MCF 10A (cell line): ENCODE results near the gene NRG3. TPM values are rescaled to one million over a fixed set of nuclear protein-coding genes. Genes with fewer than 3 reads are reported as not detected.

Experiments
- BruUV-seq: library from RNA; stranded (reverse); fragments of 400-500 nt; replicated peaks from 2 replicates; lab custom pipeline; 2021; lab: Mats Ljungman, UMichigan
- CTCF ChIA-PET: fragments of 300-600 bp; sonication (Branson Sonifier 250); formaldehyde crosslinking; extraction: SDS; loops from one replicate; lab custom pipeline; 2021; ENCODE audit warnings: antibody characterized with exemption, inconsistent platforms; lab: Yijun Ruan, JAX
- POLR2A ChIA-PET: fragments of 300-600, 350-650 bp; sonication (Branson Sonifier 250); formaldehyde crosslinking; extraction: SDS; loops from one replicate; lab custom pipeline; 2020; ENCODE audit warnings: antibody characterized with exemption, inconsistent platforms; lab: Yijun Ruan, JAX
- DNase-seq: peaks from one replicate; pipeline ENCODE4 v3.0.0-alpha.2; 2018; ENCODE audit not compliant: unreplicated experiment
- H3K27ac Mint-ChIP-seq: one replicate; pipeline ENCODE4 v1.8.0; 2022; ENCODE audit warnings: mild to moderate bottlenecking, low read depth, mixed read lengths; ENCODE audit not compliant: unreplicated experiment
- H3K27me3 Mint-ChIP-seq: one replicate; pipeline ENCODE4 v1.8.0; 2022; ENCODE audit warnings: mixed read lengths; ENCODE audit not compliant: insufficient read depth, unreplicated experiment
- H3K36me3 Mint-ChIP-seq: one replicate; pipeline ENCODE4 v1.8.0; 2022; ENCODE audit warnings: mild to moderate bottlenecking, moderate library complexity, mixed read lengths; ENCODE audit not compliant: insufficient read depth, unreplicated experiment
- H3K4me1 Mint-ChIP-seq: one replicate; pipeline ENCODE4 v1.8.0; 2022; ENCODE audit warnings: mixed read lengths; ENCODE audit not compliant: insufficient read depth, unreplicated experiment
- H3K4me3 Mint-ChIP-seq: one replicate; pipeline ENCODE4 v1.8.0; 2022; ENCODE audit warnings: mild to moderate bottlenecking, moderate library complexity, mixed read lengths; ENCODE audit not compliant: unreplicated experiment
- H3K9me3 Mint-ChIP-seq: one replicate; pipeline ENCODE4 v1.8.0; 2022; ENCODE audit warnings: mixed read lengths; ENCODE audit not compliant: unreplicated experiment
- intact Hi-C: fragments of 100-400 bp; cut with micrococcal nuclease; formaldehyde crosslinking; loops from 2 replicates; pipeline ENCODE4 v1.14.1; 2022
- total RNA-seq: library from RNA; stranded (reverse); gene quantifications from 2 replicates; pipeline ENCODE4 v1.2.3, GENCODE V29; 2022
- TF ChIP-seq, protein P1 (sequence below): fragments of 200-600 bp; IDR thresholded peaks from one replicate; pipeline ENCODE4 v1.8.0; 2022; ENCODE audit warnings: antibody characterized with exemption, mild to moderate bottlenecking; ENCODE audit not compliant: unreplicated experiment

NRG3 gene
- total RNA-seq, 1 experiment from 2014 or later, result not detected

DNA sequence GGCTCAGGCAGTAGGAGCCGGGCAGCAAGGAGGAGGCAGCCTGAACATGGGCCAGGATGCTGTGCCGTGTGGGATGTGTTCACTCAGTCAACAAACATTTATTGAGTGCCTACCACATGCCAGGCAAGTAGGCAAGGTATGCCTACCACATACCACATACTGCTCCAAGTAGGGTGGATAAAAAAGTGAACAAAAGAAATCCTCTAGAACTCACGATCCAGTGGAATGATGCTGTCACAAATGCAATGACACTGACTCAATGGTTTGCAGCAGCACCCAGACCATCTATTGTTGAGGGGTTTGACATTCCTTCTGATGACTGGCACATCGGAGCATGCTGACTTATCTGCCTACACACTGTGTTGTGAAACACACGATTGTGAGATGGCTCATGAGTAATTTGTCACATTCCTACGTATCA lies 413.5 kb downstream of the NRG3 start:
- Mint-ChIP-seq H3K27ac (no peak overlapping the region), H3K9me3 (no peaks in the 10 kb centered on the region), H3K4me1 (peaks cover 14% of the 10 kb centered on the region), H3K36me3 (no peaks in the 10 kb centered on the region), H3K27me3 (no peaks in the 10 kb centered on the region), H3K4me3 (no peak overlapping the region)
- DNase-seq, result peak; percentile 81
- BruUV-seq, result no TSS peak
- POLR2A ChIA-PET, result no interaction called here
- TF ChIP-seq, protein P1, sequence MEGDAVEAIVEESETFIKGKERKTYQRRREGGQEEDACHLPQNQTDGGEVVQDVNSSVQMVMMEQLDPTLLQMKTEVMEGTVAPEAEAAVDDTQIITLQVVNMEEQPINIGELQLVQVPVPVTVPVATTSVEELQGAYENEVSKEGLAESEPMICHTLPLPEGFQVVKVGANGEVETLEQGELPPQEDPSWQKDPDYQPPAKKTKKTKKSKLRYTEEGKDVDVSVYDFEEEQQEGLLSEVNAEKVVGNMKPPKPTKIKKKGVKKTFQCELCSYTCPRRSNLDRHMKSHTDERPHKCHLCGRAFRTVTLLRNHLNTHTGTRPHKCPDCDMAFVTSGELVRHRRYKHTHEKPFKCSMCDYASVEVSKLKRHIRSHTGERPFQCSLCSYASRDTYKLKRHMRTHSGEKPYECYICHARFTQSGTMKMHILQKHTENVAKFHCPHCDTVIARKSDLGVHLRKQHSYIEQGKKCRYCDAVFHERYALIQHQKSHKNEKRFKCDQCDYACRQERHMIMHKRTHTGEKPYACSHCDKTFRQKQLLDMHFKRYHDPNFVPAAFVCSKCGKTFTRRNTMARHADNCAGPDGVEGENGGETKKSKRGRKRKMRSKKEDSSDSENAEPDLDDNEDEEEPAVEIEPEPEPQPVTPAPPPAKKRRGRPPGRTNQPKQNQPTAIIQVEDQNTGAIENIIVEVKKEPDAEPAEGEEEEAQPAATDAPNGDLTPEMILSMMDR, result no peak
- intact Hi-C loops, result loop anchor here (2.0 kb wide), 1 partner anchor 22 kb away; no protein-coding TSS in a partner anchor
- CTCF ChIA-PET, result interaction anchor here (0.7 kb wide), 1 partner anchor 1736 kb away, joined by 3 read pairs; no protein-coding TSS in a partner anchor

DNA sequence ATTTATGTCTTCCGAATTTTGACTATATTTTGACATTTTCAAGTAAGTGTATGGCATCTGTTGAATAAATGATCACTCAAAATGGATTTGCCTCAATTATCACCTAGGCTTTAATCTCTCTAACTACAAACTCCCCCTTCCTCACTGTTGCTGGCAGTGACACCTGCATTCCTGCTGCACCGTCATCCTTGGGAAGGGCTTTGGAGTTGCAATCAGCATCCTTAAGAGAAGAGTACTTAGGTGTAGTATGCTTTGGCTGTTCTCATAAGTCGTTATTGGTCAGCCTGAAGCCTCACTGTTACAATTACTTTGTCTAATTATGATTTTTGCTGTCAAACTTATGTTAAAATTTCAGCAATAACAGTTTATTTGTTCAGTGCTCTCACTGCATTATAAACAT lies 415.0 kb downstream of the NRG3 start:
- BruUV-seq, result no TSS peak
- intact Hi-C loops, result loop anchor here (2.0 kb wide), 1 partner anchor 23 kb away; no protein-coding TSS in a partner anchor
- TF ChIP-seq, protein P1, result no peak
- Mint-ChIP-seq H3K27ac (no peak overlapping the region), H3K9me3 (no peaks in the 10 kb centered on the region), H3K36me3 (no peaks in the 10 kb centered on the region), H3K4me1 (peaks cover 14% of the 10 kb centered on the region), H3K27me3 (no peaks in the 10 kb centered on the region), H3K4me3 (no peak overlapping the region)
- ChIA-PET CTCF (no interaction called here), POLR2A (no interaction called here)
- no peak for DNase-seq

DNA sequence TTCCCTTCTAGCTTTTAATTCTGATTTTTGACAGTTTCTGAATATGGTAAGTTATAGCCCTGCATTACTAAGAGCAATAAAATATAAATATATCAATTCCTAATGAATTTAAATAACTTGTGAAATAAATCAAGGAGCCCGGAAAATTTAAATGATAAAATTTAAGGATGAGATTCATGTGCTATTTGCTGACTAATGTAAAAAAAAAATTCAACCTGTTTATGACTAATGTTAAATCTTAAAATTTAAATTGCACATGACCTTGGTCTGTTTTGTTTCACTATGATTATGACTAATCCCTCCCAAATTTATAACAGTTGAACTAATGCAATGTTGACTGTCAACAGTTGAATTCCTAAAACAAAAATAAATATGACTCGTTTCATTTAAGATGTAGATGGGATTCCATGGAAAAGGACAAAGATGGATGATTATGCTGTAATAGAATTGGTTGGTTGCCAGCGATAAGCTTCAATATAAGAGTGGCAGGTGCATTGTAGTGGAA lies 419.9 kb downstream of the NRG3 start:
- Mint-ChIP-seq H3K4me3 (no peak overlapping the region), H3K4me1 (peaks cover 6% of the 10 kb centered on the region), H3K36me3 (no peaks in the 10 kb centered on the region), H3K9me3 (no peaks in the 10 kb centered on the region), H3K27ac (no peak overlapping the region), H3K27me3 (no peaks in the 10 kb centered on the region)
- intact Hi-C loops, result no loop called here
- TF ChIP-seq, protein P1, result no peak
- no peak for DNase-seq
- BruUV-seq, result no TSS peak
- POLR2A ChIA-PET, result interaction anchor here (1.5 kb wide), 1 partner anchor 12 kb away, joined by 3 read pairs; no protein-coding TSS in a partner anchor
- CTCF ChIA-PET, result interaction anchor here (0.6 to 0.7 kb wide), 2 partner anchors 83 kb away, joined by 4 to 5 read pairs; no protein-coding TSS in a partner anchor

DNA sequence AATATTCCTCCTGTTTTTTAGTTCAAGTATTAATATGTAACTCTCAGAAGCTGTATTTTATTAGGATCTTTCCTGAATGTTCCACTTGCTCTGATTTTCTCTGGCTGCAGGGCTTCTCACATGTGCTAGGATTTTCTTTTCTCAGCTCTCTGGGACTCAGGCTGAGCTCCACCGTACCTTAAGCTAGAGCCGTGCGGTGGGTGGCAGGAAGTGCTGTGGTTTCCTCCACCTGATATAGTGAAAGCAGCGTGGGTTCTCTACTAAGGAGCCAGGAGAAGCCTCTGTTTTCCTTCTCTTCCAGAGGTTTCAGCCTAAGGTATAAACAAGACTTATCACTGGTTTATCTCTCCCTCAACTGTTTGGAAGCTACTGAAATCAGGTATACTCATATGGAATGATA lies 433.6 kb downstream of the NRG3 start:
- intact Hi-C loops, result no loop called here
- Mint-ChIP-seq H3K9me3 (no peaks in the 10 kb centered on the region), H3K27ac (no peak overlapping the region), H3K27me3 (no peaks in the 10 kb centered on the region), H3K36me3 (no peaks in the 10 kb centered on the region), H3K4me3 (no peak overlapping the region), H3K4me1 (peaks cover 8% of the 10 kb centered on the region)
- TF ChIP-seq, protein P1, result no peak
- ChIA-PET CTCF (interaction anchor here (0.6 kb wide), 1 partner anchor 159 kb away, joined by 4 read pairs; no protein-coding TSS in a partner anchor), POLR2A (interaction anchor here (0.9 kb wide), 1 partner anchor 8 kb away, joined by 3 read pairs; no protein-coding TSS in a partner anchor)
- no TSS peak for BruUV-seq
- DNase-seq, result no peak
